MCF 10A (cell line): ENCODE measurements around the gene RASA4B. TPM values are rescaled to one million over a fixed set of nuclear protein-coding genes. Genes with fewer than 3 reads are reported as not detected.
"Not testable (repeated sequence)": the region's sequence is repeated elsewhere in the genome, so short reads cannot be mapped to it uniquely, and the experiment has no call there.

Source experiments
- BruUV-seq: library from RNA; stranded (reverse); fragments of 400-500 nt; replicated peaks from 2 replicates; lab custom pipeline; 2021; lab: Mats Ljungman, UMichigan
- CTCF ChIA-PET: fragments of 300-600 bp; sonication (Branson Sonifier 250); formaldehyde crosslinking; extraction: SDS; loops from one replicate; lab custom pipeline; 2021; ENCODE audit warnings: antibody characterized with exemption, inconsistent platforms; lab: Yijun Ruan, JAX
- POLR2A ChIA-PET: fragments of 300-600, 350-650 bp; sonication (Branson Sonifier 250); formaldehyde crosslinking; extraction: SDS; loops from one replicate; lab custom pipeline; 2020; ENCODE audit warnings: antibody characterized with exemption, inconsistent platforms; lab: Yijun Ruan, JAX
- DNase-seq: peaks from one replicate; pipeline ENCODE4 v3.0.0-alpha.2; 2018; ENCODE audit not compliant: unreplicated experiment
- H3K27ac Mint-ChIP-seq: one replicate; pipeline ENCODE4 v1.8.0; 2022; ENCODE audit warnings: mild to moderate bottlenecking, low read depth, mixed read lengths; ENCODE audit not compliant: unreplicated experiment
- H3K27me3 Mint-ChIP-seq: one replicate; pipeline ENCODE4 v1.8.0; 2022; ENCODE audit warnings: mixed read lengths; ENCODE audit not compliant: insufficient read depth, unreplicated experiment
- H3K36me3 Mint-ChIP-seq: one replicate; pipeline ENCODE4 v1.8.0; 2022; ENCODE audit warnings: mild to moderate bottlenecking, moderate library complexity, mixed read lengths; ENCODE audit not compliant: insufficient read depth, unreplicated experiment
- H3K4me1 Mint-ChIP-seq: one replicate; pipeline ENCODE4 v1.8.0; 2022; ENCODE audit warnings: mixed read lengths; ENCODE audit not compliant: insufficient read depth, unreplicated experiment
- H3K4me3 Mint-ChIP-seq: one replicate; pipeline ENCODE4 v1.8.0; 2022; ENCODE audit warnings: mild to moderate bottlenecking, moderate library complexity, mixed read lengths; ENCODE audit not compliant: unreplicated experiment
- H3K9me3 Mint-ChIP-seq: one replicate; pipeline ENCODE4 v1.8.0; 2022; ENCODE audit warnings: mixed read lengths; ENCODE audit not compliant: unreplicated experiment
- intact Hi-C: fragments of 100-400 bp; cut with micrococcal nuclease; formaldehyde crosslinking; loops from 2 replicates; pipeline ENCODE4 v1.14.1; 2022
- total RNA-seq: library from RNA; stranded (reverse); gene quantifications from 2 replicates; pipeline ENCODE4 v1.2.3, GENCODE V29; 2022

The RASA4B gene
- total RNA-seq, 1 experiment from 2014 or later = 0.70 TPM

- DNase-seq = not testable (repeated sequence)
Observed at GRCh38 chr7:102514881-102515721, 2.5 kb downstream of the RASA4B start.

GRCh38 chr7:102512642-102513221 is 4.8 kb downstream of the RASA4B start:
- H3K27me3 Mint-ChIP-seq, H3K36me3 Mint-ChIP-seq, H3K27ac Mint-ChIP-seq, H3K4me1 Mint-ChIP-seq, CTCF ChIA-PET, POLR2A ChIA-PET, H3K9me3 Mint-ChIP-seq, H3K4me3 Mint-ChIP-seq, intact Hi-C loops, BruUV-seq: not testable (repeated sequence)
- peak; percentile 0 for DNase-seq

More at GRCh38 chr7:102514881-102515721, 2.5 kb downstream of the RASA4B start:
- CTCF ChIA-PET, H3K9me3 Mint-ChIP-seq, H3K4me3 Mint-ChIP-seq, H3K27me3 Mint-ChIP-seq, intact Hi-C loops, H3K4me1 Mint-ChIP-seq, POLR2A ChIA-PET, H3K27ac Mint-ChIP-seq, BruUV-seq, H3K36me3 Mint-ChIP-seq: not testable (repeated sequence)

GRCh38 chr7:102511860-102512522 is 5.6 kb downstream of the RASA4B start:
- H3K4me3 Mint-ChIP-seq, BruUV-seq, H3K4me1 Mint-ChIP-seq, intact Hi-C loops, H3K27me3 Mint-ChIP-seq, CTCF ChIA-PET, H3K27ac Mint-ChIP-seq, POLR2A ChIA-PET, H3K36me3 Mint-ChIP-seq, DNase-seq, H3K9me3 Mint-ChIP-seq: not testable (repeated sequence)

GRCh38 chr7:102510575-102510974 is 7.0 kb downstream of the RASA4B start:
- H3K4me3 Mint-ChIP-seq, H3K4me1 Mint-ChIP-seq, intact Hi-C loops, H3K27ac Mint-ChIP-seq, BruUV-seq, CTCF ChIA-PET, DNase-seq, POLR2A ChIA-PET, H3K27me3 Mint-ChIP-seq, H3K36me3 Mint-ChIP-seq, H3K9me3 Mint-ChIP-seq: not testable (repeated sequence)

- CTCF ChIA-PET, H3K4me3 Mint-ChIP-seq, H3K4me1 Mint-ChIP-seq, DNase-seq, H3K27ac Mint-ChIP-seq, H3K27me3 Mint-ChIP-seq, H3K36me3 Mint-ChIP-seq, intact Hi-C loops, POLR2A ChIA-PET, H3K9me3 Mint-ChIP-seq, BruUV-seq: not testable (repeated sequence)
Observed at GRCh38 chr7:102507410-102508088, 10.0 kb downstream of the RASA4B start.

GRCh38 chr7:102505298-102506185 is 12.0 kb downstream of the RASA4B start:
- BruUV-seq, POLR2A ChIA-PET: not testable (repeated sequence)

GRCh38 chr7:102503141-102503540 is 14.4 kb downstream of the RASA4B start:
- H3K9me3 Mint-ChIP-seq, H3K27ac Mint-ChIP-seq, DNase-seq, POLR2A ChIA-PET, H3K27me3 Mint-ChIP-seq, BruUV-seq, CTCF ChIA-PET, intact Hi-C loops, H3K4me1 Mint-ChIP-seq, H3K36me3 Mint-ChIP-seq, H3K4me3 Mint-ChIP-seq: not testable (repeated sequence)

More at GRCh38 chr7:102505298-102506185, 12.0 kb downstream of the RASA4B start:
- H3K27ac Mint-ChIP-seq, H3K4me3 Mint-ChIP-seq, H3K36me3 Mint-ChIP-seq, intact Hi-C loops, CTCF ChIA-PET, H3K4me1 Mint-ChIP-seq, DNase-seq, H3K27me3 Mint-ChIP-seq, H3K9me3 Mint-ChIP-seq: not testable (repeated sequence)

GRCh38 chr7:102498321-102498720 is 19.3 kb downstream of the RASA4B start:
- intact Hi-C loops, H3K4me1 Mint-ChIP-seq, H3K27me3 Mint-ChIP-seq, POLR2A ChIA-PET, BruUV-seq, CTCF ChIA-PET, H3K36me3 Mint-ChIP-seq, H3K4me3 Mint-ChIP-seq, DNase-seq, H3K27ac Mint-ChIP-seq, H3K9me3 Mint-ChIP-seq: not testable (repeated sequence)
